AG09309 (cell line): ENCODE measurements around the gene ATL3.
A peak's percentile ranks its signal among the peaks of the same experiment; 100 is the strongest.

Experiments used
- DNase-seq: peaks from one replicate; pipeline ENCODE4 v3.0.0-alpha.2; 2010; ENCODE audit warnings: low read depth
- H3K4me3 ChIP-seq: 2 replicates; pipeline ENCODE4 v1.5.1; 2011; ENCODE audit warnings: mild to moderate bottlenecking, low read depth, low read length, moderate library complexity; ENCODE audit not compliant: control insufficient read depth
- CTCF ChIP-seq: IDR thresholded peaks from 2 replicates; pipeline ENCODE4 v1.5.1; 2011; ENCODE audit warnings: mild to moderate bottlenecking, low read depth, low read length, inconsistent platforms; ENCODE audit not compliant: insufficient read depth, control insufficient read depth; ENCODE audit errors: missing control alignments

ATL3 gene

DNA sequence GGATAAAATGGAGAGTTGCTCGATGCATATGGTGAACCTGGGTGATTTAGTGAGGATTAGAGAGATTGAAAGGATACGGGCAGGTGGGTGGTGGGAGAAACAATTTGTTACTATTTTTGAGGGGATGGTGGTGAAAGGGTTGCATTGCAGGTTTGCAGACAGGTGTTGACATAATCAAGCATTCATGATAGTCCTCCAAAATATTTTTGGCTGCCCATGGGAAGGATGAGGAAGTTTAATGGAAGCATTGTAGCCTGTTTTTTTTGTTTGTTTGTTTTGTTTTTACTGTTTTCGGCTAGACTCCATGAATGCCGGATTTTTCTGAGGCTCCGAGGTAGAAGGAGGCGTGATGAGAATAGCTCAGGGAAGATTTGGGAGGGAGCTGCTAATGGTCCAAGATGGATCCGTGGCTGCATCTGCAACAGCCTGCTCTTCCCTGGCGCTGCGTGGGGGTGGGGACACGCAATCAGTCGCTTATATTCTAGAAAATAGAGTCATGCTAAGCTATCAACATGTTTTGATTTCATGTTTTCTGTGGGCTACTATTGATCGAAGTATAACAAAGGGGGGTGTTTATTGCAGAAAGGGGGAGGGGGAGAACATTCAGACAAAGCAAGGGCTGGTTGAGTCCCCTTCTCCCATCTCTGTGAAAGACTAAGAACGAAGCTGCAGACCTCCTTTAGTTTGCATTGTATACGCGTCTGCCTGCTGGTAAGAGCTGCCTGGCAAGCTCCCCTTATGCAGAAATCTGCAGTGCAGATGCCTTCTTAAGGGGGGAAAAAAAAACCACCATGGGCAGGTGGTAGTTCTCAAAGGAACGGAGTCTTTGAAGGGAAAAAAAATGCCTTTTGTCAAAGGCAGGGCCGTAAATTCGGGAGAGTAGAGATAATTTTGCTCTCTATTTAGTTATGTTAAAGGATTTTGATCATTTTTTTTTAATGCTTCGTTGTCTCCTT lies 11.2 kb upstream of the ATL3 start:
- H3K4me3 ChIP-seq = peak overlapping the region; percentile 94
- DNase-seq = no peak
- TF ChIP-seq CTCF = no peak

DNA sequence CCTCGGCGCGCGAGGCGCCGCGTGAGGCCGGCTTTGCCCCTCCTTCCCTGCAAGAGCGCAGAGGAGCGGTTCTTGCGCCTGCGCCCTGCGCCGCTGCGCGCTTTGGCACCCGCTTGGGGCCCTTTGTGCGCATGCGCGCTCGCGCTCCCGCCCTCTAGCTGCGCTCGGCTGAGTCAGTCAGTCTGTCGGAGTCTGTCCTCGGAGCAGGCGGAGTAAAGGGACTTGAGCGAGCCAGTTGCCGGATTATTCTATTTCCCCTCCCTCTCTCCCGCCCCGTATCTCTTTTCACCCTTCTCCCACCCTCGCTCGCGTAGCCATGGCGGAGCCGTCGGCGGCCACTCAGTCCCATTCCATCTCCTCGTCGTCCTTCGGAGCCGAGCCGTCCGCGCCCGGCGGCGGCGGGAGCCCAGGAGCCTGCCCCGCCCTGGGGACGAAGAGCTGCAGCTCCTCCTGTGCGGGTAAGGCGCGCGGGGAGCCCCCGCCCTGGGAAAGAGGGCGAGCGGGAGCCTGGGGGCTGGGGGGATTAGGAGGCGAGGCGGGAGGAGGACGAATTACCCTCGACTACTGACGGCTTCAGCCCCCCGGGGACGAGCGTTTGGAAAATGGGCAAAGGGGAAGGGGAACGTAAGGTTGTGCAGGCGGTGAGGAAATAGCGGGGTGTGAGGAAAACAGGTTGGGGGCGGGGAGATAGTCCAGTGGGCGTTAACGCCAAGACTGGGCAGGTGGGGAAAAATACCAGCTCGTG lies 10.3 kb upstream of the ATL3 start, which contains the start of gene RTN3:
RTN3 (plus strand) TSS at position 180 of the 745 bp plus-strand sequence; CDS start at position 317, 137 bp downstream.
- peak; percentile 7 for TF ChIP-seq CTCF
- H3K4me3 ChIP-seq = peak within 1 kb of the TSS; percentile 94
- peak; percentile 91 for DNase-seq

GRCh38 chr11:63680834-63681320 lies 9.7 kb upstream of the ATL3 start:
- H3K4me3 ChIP-seq = peak overlapping the region; percentile 94
- no peak for TF ChIP-seq CTCF
- no peak for DNase-seq

DNA sequence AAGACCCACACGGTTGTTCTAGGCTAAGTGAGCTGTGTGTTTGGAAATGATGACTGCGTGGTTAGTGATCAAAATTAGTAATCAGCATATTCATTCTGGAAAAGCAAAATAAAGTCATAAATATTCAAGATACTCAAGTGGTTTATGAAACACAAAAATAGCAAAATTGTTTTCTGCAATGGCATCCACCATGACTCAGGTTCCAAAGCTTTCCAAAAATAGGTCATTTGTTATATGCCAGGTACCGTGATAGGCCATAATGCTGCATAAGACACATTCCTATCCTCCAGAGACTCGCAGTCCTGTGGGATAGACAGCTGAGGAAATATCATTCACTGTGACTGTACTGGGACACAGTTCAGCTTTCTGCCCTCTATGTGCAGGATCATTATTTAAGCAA lies 2.4 kb upstream of the ATL3 start:
- no peak for DNase-seq

DNA sequence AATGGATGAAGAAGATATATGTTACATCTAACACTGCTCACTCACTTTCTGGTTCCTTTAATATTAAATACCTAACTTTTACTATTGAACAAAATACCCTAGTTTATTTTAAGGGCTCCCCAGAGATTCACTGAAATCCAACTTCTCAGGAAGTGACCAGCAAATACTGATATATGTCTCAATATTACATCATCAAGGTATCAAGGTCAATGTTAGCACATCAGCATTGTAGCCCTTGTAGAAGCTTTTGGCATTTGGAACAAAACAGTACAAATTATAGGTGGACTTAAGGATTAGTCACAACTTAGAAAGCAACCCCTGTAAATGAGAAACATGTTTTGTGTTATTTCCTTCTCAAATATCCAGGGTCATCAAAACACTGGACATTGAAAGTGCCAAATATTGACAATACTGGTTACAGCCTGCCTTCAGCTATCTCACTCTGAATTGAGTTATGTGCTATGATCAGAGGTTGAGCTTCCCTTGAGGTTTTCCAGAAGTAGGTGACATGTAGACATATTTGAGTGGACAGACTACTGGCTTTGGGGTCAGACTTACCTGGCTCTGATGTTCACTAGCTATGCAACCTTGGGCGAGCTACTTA lies 1.9 kb upstream of the ATL3 start:
- no peak for TF ChIP-seq CTCF
- no peak for DNase-seq
- no peak overlapping the region for H3K4me3 ChIP-seq

More for the DNA sequence above, 2.4 kb upstream of the ATL3 start:
- no peak for TF ChIP-seq CTCF
- H3K4me3 ChIP-seq = no peak overlapping the region

GRCh38 chr11:63672156-63672463 lies 934 bp upstream of the ATL3 start:
- TF ChIP-seq CTCF = no peak
- H3K4me3 ChIP-seq = no peak overlapping the region
- no peak for DNase-seq
